NCI-H1694 treated with DMSO at 0.1 percent for 48 hours (cell line): Measurements from ENCODE around the gene PRKCSH.
"Not testable (repeated sequence)": the region's sequence is repeated elsewhere in the genome, so short reads cannot be mapped to it uniquely, and the experiment has no call there.

Source experiments
- DNase-seq: peaks from one replicate; lab custom pipeline; 2025; lab: John Stamatoyannopoulos, UW

Gene PRKCSH

DNA sequence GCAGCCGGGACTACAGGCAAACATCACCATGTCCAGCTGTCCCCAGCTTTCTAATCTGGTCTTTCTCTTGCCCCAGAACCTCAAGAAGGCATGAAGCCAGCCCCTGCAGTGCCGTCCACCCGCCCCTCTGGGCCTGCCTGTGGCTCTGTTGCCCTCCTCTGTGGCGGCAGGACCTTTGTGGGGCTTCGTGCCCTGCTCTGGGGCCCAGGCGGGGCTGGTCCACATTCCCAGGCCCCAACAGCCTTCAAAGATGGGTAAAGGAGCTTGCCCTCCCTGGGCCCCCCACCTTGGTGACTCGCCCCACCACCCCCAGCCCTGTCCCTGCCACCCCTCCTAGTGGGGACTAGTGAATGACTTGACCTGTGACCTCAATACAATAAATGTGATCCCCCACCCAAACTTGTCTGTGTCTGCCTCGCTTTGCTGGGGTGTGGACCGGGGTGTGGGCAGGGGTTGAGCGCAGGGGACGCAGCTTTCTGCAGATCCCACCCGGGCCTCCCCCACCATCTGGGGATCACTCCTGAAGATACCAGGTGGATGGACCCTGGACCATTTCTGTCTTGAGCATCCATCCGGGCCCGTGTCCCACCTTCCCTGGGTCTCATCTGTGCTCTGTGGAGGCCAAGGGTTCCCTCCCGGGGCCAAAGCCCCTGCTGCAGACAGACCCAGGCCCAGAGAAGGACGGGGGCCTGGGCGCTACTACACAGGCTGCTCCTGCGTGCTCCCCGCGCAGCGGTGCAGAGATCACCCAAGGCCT is 15.3 kb downstream of the PRKCSH start:
- no peak for DNase-seq

GRCh38 chr19:11451327-11451870 is 16.0 kb downstream of the PRKCSH start:
- no peak for DNase-seq

DNA sequence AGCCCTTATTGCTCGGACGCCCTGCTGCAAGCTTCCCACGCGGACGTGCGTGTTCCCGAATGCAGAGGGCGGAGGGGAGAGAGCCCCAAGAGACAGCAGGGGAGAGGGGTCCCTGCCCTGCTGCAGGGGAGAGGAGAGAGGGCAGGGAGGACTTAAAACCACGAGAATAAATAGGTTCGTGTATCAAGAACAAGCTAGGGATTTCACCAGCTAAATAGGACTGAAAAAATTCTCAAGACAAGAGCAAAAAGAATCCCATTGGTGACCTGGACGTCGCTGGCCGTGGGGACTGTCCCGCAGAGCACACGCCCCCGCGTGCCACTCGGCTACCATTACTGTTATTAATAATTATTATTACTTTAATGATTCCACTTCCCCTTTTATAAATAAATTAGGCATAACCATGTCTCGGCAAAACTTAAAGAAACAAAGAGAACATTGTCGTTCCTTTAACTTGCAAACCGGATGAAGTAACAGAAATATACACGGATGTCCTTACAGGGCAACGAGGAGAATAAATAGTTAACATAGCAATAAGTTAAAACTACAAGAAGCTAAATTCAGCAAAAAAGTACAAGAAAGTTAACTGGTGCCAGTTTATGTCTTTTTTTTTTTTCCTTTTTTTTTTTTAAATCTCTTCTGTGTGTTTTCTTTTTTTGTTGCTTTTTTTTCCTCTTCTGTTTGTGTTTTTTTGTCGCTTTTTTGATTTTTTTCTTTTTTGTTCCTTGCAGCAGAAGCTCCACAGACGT is 16.6 kb downstream of the PRKCSH start:
- DNase-seq, result no peak

DNA sequence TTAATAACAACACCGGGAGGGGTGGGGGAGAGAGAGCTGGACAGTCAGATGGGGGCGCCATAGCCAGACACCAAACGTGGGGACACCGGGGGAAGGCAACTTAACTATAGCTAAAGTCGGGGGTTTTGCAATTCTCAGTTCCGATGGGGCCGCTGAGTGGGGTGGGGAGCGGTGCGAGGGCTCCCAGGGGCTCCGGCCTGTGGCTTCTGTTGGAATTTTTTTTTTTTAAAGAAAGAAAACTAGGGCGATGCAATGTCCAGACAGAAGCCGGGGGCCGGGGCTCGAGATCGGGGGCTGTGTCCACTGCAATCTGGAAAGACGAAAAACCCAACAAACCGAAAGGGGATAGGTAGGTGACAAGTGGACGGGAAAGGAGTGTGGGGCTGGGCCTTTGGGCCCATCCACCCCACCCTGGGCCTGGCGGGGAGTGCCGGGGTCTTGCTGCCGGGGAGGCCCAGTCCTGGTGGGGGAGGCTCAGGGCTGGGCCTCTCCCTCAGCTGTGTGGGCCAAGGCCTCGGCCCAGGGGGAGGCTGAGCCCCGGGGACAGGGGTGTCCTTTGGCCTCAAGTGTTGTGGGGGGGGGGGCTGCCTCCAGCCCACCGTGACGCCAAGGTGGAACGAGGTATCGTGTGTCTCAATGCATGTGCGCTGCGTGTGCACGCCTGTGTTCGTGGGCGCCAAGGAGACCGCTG is 17.3 kb downstream of the PRKCSH start:
- DNase-seq, result no peak

GRCh38 chr19:11453468-11454341 is 18.3 kb downstream of the PRKCSH start:
- DNase-seq, result no peak

DNA sequence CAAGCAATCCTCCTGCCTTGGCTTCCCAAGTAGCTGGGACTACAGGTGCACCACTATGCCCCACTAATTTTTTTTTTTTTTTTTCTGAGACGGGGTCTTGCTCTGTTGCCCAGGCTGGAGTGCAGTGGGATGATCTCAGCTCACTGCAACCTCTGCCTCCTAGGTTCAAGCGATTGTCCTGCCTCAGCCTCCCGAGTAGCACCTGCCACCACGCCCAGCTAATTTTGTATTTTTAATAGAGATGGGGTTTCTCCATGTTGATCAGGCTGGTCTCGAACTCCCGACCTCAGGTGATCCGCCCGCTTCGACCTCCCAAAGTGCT is 19.8 kb downstream of the PRKCSH start:
- DNase-seq, result not testable (repeated sequence)

DNA sequence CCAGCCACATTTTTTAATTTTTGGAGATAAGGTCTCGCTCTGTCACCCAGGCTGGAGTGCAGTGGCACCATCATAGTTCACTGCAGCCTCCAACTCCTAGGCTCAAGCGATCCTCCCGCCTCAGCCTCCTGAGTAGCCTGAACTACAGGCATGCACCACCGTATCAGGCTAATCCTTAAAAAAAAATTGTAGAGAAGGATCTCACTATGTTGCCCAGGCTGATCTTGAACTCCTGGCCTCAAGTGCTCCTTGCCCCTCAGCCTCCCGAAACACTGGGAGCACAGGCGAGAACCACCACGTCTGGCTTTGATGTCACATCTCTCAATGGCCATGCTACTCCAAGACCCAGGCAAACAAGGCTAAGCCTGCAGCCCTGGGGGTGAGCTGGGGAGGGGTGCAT is 21.2 kb downstream of the PRKCSH start:
- no peak for DNase-seq

GRCh38 chr19:11457115-11457514 is 21.7 kb downstream of the PRKCSH start:
- DNase-seq, result no peak

DNA sequence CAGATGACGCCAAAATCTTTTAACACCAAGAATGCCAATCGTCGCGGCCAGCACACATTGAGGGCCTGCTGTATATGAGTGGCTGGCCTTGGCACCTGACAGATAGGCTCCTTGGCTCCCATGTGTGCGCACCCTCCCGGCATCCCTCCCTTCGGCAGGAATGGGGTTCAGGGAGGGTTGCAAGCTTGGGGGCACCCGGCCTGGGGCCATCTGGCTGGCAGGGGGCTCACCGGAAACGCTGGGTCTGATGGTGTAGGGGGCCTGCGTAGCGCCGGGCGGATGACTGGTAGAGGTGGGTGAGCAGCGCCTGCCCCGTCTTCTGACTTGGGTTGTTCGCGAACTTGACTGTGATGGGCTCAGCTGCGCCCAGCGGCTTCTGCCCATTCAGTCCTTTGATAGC is 22.4 kb downstream of the PRKCSH start:
- DNase-seq, result no peak

DNA sequence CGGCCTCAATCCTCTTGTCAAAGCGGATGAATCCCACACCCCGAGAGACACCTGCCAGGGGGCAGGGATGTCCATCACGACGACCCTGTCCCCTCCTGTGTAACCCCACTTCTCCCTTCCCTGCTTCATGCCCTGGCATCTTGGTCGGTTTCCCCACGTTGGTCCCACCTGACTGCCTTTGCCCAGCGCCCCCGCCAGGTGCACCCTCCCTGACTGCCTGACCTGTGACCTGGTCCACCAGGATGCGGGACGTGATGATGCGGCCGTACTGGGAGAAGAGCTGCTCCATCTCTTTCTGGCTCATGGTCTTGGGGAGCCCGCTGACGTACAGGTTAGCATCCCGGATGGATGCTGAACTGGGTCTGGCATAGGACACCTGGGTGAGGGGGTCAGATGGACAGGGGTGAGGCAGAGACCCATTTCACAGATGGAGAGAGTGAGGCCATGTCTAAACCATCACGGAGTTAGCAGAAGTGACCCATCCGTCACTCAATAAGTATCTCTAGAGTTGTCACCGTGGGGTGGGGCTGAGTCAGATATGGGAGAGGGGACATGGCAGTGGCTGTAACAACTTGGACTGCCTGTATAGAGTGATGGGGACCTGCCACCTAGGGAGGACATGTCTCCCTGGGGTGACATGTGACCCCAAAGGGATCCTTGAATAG is 22.9 kb downstream of the PRKCSH start:
- no peak for DNase-seq

- DNase-seq, result not testable (repeated sequence)
Observed at GRCh38 chr19:11458912-11459311, 23.5 kb downstream of the PRKCSH start.

DNA sequence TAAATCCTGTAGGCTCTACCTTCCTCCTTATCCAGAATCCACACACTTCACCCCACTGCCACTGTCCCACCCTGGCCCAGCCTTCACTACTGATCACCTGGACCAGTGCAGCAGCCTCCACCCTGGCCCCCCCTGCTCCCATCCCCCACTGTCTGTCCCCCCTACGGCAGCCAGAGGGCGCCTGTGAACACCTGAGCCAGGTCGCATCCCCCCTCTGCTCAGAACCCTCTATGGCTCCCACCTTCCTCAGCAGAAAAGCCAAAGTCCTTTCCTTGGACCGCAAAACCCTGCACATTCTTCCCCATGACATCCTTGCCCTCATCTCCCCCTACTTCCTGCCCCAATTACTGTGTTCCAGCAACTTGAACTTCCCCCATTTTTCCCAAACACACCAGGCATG is 24.8 kb downstream of the PRKCSH start:
- DNase-seq, result no peak

- no peak for DNase-seq
Observed at GRCh38 chr19:11461453-11461852, 26.0 kb downstream of the PRKCSH start.

DNA sequence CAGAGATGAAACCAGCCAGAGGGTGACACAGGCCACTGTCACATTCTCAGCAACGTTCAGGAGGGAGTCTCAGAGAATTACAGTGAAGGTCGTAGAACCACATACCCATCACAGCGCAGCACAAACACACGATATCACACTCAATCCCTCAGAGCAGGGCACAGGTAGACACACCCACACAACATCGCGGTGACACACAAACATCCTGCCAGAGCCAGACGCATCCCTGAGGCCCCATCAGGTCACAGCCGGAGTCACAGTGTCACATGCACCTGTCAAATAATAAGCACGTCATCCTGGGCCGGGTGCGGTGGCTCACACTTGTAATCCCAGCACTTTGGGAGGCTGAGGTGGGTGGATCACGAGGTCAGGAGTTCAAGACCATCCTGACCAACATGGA is 28.0 kb downstream of the PRKCSH start:
- no peak for DNase-seq

GRCh38 chr19:11464333-11465265 is 29.2 kb downstream of the PRKCSH start:
- no peak for DNase-seq

DNA sequence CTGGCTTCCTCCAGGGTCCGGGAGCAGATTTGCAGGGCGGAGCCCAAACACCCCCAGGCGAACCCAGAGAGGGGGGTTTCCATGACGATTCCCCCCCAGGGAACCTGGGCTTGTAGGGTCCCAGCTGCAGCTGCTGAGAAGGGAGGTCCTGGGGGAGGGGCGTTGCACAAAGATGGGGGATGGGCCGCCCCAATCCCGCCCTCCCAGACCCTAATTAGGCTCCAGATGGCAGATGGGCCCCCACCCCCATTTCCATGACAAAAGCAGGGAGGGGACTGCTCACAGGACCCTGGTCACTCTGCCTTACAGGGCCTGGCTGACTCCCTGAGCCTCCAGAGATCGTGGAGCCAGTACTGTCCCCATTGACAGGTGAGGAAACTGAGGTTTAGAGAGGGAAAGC is 30.2 kb downstream of the PRKCSH start:
- DNase-seq, result no peak

GRCh38 chr19:11468266-11468845 is 32.9 kb downstream of the PRKCSH start:
- not testable (repeated sequence) for DNase-seq

- DNase-seq, result no peak
Observed at GRCh38 chr19:11473725-11474124, 38.3 kb downstream of the PRKCSH start.

DNA sequence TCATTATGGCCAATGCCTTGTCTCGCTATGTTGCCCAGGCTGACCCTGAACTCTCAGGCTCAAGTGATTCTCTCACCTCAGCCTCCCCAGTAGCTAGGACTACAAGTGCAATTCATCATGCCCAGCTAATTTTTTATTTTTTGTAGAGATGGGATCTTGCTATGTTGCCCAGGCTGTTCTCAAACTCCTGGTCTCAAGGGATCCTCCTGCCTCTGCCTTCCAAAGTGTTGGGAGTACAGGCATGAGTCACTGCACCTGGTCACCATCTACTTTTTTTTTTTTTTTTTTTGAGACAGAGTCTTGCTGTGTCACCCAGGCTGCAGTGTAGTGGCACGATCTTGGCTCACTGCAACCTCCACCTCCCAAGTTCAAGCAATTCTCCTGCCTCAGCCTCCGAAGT is 39.9 kb downstream of the PRKCSH start:
- not testable (repeated sequence) for DNase-seq

GRCh38 chr19:11475861-11476260 is 40.4 kb downstream of the PRKCSH start:
- no peak for DNase-seq
